ENCODE data around the gene TTC39A. TPM values are rescaled to one million over a fixed set of nuclear protein-coding genes. Genes with fewer than 3 reads are reported as not detected.
A peak's percentile ranks its signal among the peaks of the same experiment; 100 is the strongest.

The TTC39A gene
- total RNA-seq, 3 donors from 2014 or later = 32.3 to 95.1 (median 87.0) TPM

DNA sequence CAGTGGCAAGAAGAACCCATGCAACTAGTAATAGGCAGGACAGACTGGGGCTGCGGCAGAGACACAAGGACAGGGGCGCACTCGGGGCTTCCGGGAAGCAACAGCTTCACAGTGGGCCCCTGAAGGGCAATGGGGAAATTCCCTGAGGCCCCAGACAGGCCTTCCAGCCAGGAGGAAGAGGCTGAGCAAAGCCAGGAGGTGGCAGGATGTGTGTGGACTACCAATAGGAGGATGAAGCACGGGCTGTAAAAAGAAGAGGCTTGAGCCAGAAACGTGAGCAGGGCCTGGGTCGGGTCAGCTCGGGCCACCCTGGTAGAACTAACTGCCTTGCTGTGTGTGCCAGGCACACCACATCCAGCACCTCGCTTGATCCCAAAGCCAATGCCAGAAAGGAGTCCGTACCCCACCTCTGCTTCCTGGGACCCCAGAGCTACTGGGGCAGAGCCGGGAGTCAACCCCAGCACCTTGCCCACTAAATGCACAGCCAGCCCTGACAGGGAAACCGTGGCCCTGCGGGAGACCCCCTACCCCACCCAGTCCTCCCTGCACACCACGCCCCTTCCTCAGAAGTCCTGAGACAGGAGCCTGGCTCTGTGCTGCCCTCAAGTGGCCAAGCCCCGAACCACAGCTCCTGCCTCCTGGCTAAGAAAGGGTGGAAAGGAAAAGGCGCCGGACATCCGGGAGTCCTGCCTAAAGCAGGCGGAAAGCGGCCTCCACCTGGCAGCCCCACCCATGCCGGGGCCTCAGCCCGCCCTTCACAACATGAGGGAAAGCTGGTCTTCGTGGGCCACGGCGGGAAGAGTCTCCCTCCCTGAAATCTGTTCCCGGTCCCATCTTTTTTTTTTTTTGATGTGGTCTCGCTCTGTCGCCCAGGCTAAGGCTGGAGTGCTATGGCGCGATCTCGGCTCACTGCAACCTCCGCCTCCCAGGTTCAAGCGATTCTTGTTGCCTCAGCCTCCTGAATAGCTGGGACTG, 33.7 kb downstream of the TTC39A start:
- Histone ChIP-seq H3K9me3 (no peaks in the 10 kb centered on the region), H3K36me3 (ENCODE audit: low read depth) (no peaks in the 10 kb centered on the region), H3K4me3 (no peak overlapping the region), H3K4me1 (ENCODE audit: low read depth) (peaks cover 12% of the 10 kb centered on the region)
- ATAC-seq (peak; percentile 94), DNase-seq (peak; percentile 89 to 93 (median 93))
- intact Hi-C loops (cut with DNase I, micrococcal nuclease) = no loop called here
- peak; percentile 94 for TF ChIP-seq CTCF (IDR thresholded peaks at IDR 0.05)

GRCh38 chr1:51295926-51296325, 34.4 kb downstream of the TTC39A start:
- ATAC-seq = no peak
- Histone ChIP-seq H3K4me3 (no peak overlapping the region), H3K36me3 (ENCODE audit: low read depth) (no peaks in the 10 kb centered on the region), H3K9me3 (no peaks in the 10 kb centered on the region), H3K4me1 (ENCODE audit: low read depth) (peaks cover 12% of the 10 kb centered on the region)
- TF ChIP-seq CTCF (IDR thresholded peaks at IDR 0.05) = no peak
- intact Hi-C loops (cut with DNase I, micrococcal nuclease) = no loop called here
- DNase-seq = no peak

- DNase-seq = no peak
- ATAC-seq = no peak
- Histone ChIP-seq H3K4me3 (no peak overlapping the region), H3K36me3 (ENCODE audit: low read depth) (no peaks in the 10 kb centered on the region), H3K4me1 (ENCODE audit: low read depth) (peaks cover 12% of the 10 kb centered on the region), H3K9me3 (no peaks in the 10 kb centered on the region)
- TF ChIP-seq CTCF (IDR thresholded peaks at IDR 0.05) = no peak
- intact Hi-C loops (cut with DNase I, micrococcal nuclease) = no loop called here
Measured at GRCh38 chr1:51294566-51295184, 35.7 kb downstream of the TTC39A start.

DNA sequence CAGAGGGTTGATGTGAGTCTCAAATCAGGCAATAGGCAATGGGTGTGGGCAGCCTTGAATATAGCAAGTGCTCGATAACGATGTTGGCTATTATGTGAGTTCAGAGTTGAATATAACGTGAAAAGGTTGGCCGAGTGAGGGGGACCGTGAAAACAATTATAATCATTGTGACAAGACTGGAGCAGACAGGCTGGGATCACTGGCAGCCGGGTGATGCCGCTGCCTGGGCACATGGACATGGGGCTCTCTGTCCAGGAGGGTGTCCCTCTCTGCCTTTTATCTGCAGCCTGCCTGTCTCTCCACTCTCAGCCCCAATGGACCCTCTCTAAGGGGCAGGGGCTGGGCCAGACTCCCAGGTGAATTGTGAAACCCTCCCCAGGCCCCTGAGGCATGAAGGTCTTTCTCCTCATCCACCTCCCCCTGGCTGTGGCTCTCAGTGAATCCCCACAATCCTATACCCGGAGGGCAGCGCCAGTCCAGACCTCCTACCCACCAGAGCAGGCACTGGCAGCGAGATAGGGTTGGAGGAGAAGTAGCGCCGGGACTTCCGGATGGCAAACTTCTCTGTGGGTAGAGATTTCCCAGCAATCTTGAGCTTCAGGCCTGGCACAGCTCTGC, 36.4 kb downstream of the TTC39A start:
- Histone ChIP-seq H3K4me3 (no peak overlapping the region), H3K36me3 (ENCODE audit: low read depth) (no peaks in the 10 kb centered on the region), H3K9me3 (no peaks in the 10 kb centered on the region), H3K4me1 (ENCODE audit: low read depth) (peaks cover 12% of the 10 kb centered on the region)
- ATAC-seq = no peak
- TF ChIP-seq CTCF (IDR thresholded peaks at IDR 0.05) = no peak
- intact Hi-C loops (cut with DNase I, micrococcal nuclease) = no loop called here
- DNase-seq = no peak

DNA sequence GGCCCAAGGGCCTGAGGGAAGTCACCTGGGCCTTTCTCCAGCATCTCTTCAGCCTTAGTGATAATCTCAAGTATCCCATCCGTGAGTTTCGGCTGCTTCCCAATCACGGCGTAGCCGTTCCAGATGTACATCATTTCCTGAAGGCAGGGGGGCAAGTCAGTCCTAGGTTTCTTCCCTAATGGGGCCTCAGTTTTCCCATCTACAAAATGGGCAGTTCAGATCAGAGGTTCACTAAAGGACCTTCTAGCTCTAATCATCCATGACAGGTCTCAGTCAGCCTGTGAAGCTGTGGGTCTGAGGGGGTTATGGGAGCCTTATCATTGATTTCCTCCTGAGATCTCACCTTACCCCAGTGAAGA, 39.9 kb downstream of the TTC39A start:
- Histone ChIP-seq H3K4me1 (ENCODE audit: low read depth) (no peaks in the 10 kb centered on the region), H3K9me3 (no peaks in the 10 kb centered on the region), H3K36me3 (ENCODE audit: low read depth) (no peaks in the 10 kb centered on the region), H3K4me3 (no peak overlapping the region)
- ATAC-seq = no peak
- TF ChIP-seq CTCF (IDR thresholded peaks at IDR 0.05) = no peak
- intact Hi-C loops (cut with DNase I, micrococcal nuclease) = no loop called here
- DNase-seq = no peak
